Endothelial cell of umbilical vein (primary cell): ENCODE measurements around the gene LRRC8D. TPM values are rescaled to one million over a fixed set of nuclear protein-coding genes. Genes with fewer than 3 reads are reported as not detected.

Experiments
- BruUV-seq: library from RNA; stranded (reverse); fragments of 400-500 nt; replicated peaks from 2 replicates; lab custom pipeline; 2021; lab: Mats Ljungman, UMichigan
- CTCF ChIA-PET: fragments of 300-600, 350-600 bp; sonication (Branson Sonifier 250); formaldehyde crosslinking; loops from one replicate; lab custom pipeline; 2021; ENCODE audit warnings: antibody characterized with exemption, inconsistent platforms; lab: Charles Lee
- POLR2A ChIA-PET: fragments of 300-600, 350-600 bp; sonication (Branson Sonifier 250); formaldehyde crosslinking; loops from one replicate; lab custom pipeline; 2021; ENCODE audit warnings: antibody characterized with exemption, inconsistent platforms; lab: Charles Lee
- DNase-seq: peaks from one replicate; pipeline ENCODE4 v3.0.0-alpha.2; 2011; ENCODE audit warnings: low read depth, low spot score
- FAIRE-seq: peaks from 2 replicates; lab custom pipeline; 2011; peaks lifted over from hg19 to GRCh38; lab: Jason Lieb, UNC
- H2AFZ ChIP-seq: 2 replicates; pipeline ENCODE4 v1.6.0; 2012; ENCODE audit warnings: low read depth, low read length, control low read depth, inconsistent platforms
- H3K27ac ChIP-seq: 2 replicates; pipeline ENCODE4 v1.5.1; 2011; ENCODE audit warnings: low read depth, mild to moderate bottlenecking, control low read depth, low read length, moderate library complexity; ENCODE audit not compliant: insufficient read depth
- H3K27me3 ChIP-seq, 2 experiments: 2 replicates each; pipeline versions ENCODE4 v1.6.0 to v1.6.1; 2011; ENCODE audit warnings: low read length in 2 of 2, mixed read lengths in 1 of 2; ENCODE audit not compliant: control insufficient read depth in 2 of 2, insufficient read depth in 2 of 2
- H3K36me3 ChIP-seq, 2 experiments: 2 replicates in 1 of 2; 3 replicates in 1 of 2; pipeline ENCODE4 v1.5.1; 2011; ENCODE audit warnings: low read length in 2 of 2, mild to moderate bottlenecking in 1 of 2, moderate library complexity in 1 of 2; ENCODE audit not compliant: control insufficient read depth in 2 of 2, insufficient read depth in 2 of 2; ENCODE audit errors: extremely low read depth in 1 of 2
- H3K4me1 ChIP-seq: 3 replicates; pipeline ENCODE4 v1.5.1; 2011; ENCODE audit warnings: mild to moderate bottlenecking, low read length; ENCODE audit not compliant: control insufficient read depth, insufficient read depth; ENCODE audit errors: extremely low read depth
- H3K4me2 ChIP-seq: 2 replicates; pipeline ENCODE4 v1.6.1; 2011; ENCODE audit warnings: low read length, control low read depth, mixed read lengths; ENCODE audit not compliant: insufficient read depth
- H3K4me3 ChIP-seq, 3 experiments: fragments of 200-600 bp in 1 of 3; sonication (generic), shearing (Covaris generic) in 1 of 3; replicated peaks in 1 of 3; 2 replicates each; pipeline ENCODE4 v1.5.1; 2011 to 2016; ENCODE audit warnings: control low read depth in 3 of 3, low read length in 3 of 3, mild to moderate bottlenecking in 2 of 3, inconsistent platforms in 1 of 3, low read depth in 1 of 3, moderate library complexity in 1 of 3; ENCODE audit not compliant: insufficient read depth in 1 of 3
- H3K79me2 ChIP-seq: 2 replicates; pipeline ENCODE4 v1.6.0; 2012; ENCODE audit warnings: low read length, inconsistent platforms; ENCODE audit not compliant: control insufficient read depth, insufficient read depth
- H3K9ac ChIP-seq: replicated peaks from 2 replicates; pipeline ENCODE3; 2011; ENCODE audit warnings: low read length, control low read depth; ENCODE audit not compliant: insufficient read depth; ENCODE audit errors: extremely low read depth
- H3K9me1 ChIP-seq: replicated peaks from 3 replicates; pipeline ENCODE4 v1.6.0; 2011; ENCODE audit warnings: mild to moderate bottlenecking, low read length; ENCODE audit not compliant: control insufficient read depth, insufficient read depth; ENCODE audit errors: extremely low read depth
- H3K9me3 ChIP-seq: replicated peaks from 2 replicates; pipeline ENCODE4 v1.5.1; 2012; ENCODE audit warnings: low read length, inconsistent platforms; ENCODE audit not compliant: control insufficient read depth, insufficient read depth
- H4K20me1 ChIP-seq: replicated peaks from 2 replicates; pipeline ENCODE3; 2011; ENCODE audit warnings: mild to moderate bottlenecking, low read length; ENCODE audit not compliant: control insufficient read depth, insufficient read depth; ENCODE audit errors: extremely low read depth
- EZH2 ChIP-seq: IDR thresholded peaks from 2 replicates; pipeline ENCODE4 v1.6.1; 2012; ENCODE audit warnings: borderline replicate concordance, low read depth, mild to moderate bottlenecking, moderate library complexity, low read length, inconsistent platforms; ENCODE audit not compliant: severe bottlenecking
- GATA2 ChIP-seq: IDR thresholded peaks from 2 replicates; pipeline ENCODE4 v1.7.0; 2011; ENCODE audit warnings: low read depth, mild to moderate bottlenecking, moderate library complexity, mixed read lengths, low read length; ENCODE audit not compliant: insufficient read length, insufficient read depth
- JUN ChIP-seq: IDR thresholded peaks from 2 replicates; pipeline ENCODE4 v1.6.1; 2011; ENCODE audit warnings: borderline replicate concordance, low read depth; ENCODE audit not compliant: insufficient read length, insufficient read depth
- MYC ChIP-seq: IDR thresholded peaks from one replicate; pipeline ENCODE4 v1.6.1; 2011; ENCODE audit warnings: mild to moderate bottlenecking, low read depth, low read length
- POLR2AphosphoS5 ChIP-seq: IDR thresholded peaks from 2 replicates; pipeline ENCODE4 v1.6.1; 2012; ENCODE audit warnings: low read depth, mild to moderate bottlenecking, control low read depth, low read length, moderate library complexity; ENCODE audit not compliant: insufficient read depth
- dilution Hi-C: fragments of 300-500 bp; cut with MboI; formaldehyde crosslinking; loops from one replicate; pipeline ENCODE4 v1.15.0; 2019; ENCODE audit warnings: low sequenced_read_pairs; ENCODE audit not compliant: extremely low pct_ligation_motif_present
- intact Hi-C: fragments of 100-400 bp; cut with micrococcal nuclease; formaldehyde crosslinking; loops from one replicate; pipeline ENCODE4 v1.10.0; 2022
- polyA plus RNA-seq, 4 experiments: library from polyadenylated mRNA; depleted of rRNA in 3 of 4; stranded (reverse) in 3 of 4; unstranded in 1 of 4; fragments of >200 nt; gene quantifications; 2 replicates each; pipeline versions ENCODE4 v1.2.1 to v1.2.3, GENCODE V29; 2011 to 2012; ENCODE audit warnings: missing spikeins in 1 of 4
- total RNA-seq: library from RNA; stranded (reverse); gene quantifications from 2 replicates; pipeline ENCODE4 v1.2.3, GENCODE V29; 2021
- TF ChIP-seq, protein P1 (sequence below), 2 donors: IDR thresholded peaks; 1 replicate in 1 of 2; 2 replicates in 1 of 2; pipeline ENCODE4 v1.5.1; 2011; ENCODE audit warnings: low read length in 2 of 2, mild to moderate bottlenecking in 2 of 2, moderate library complexity in 2 of 2, control low read depth in 1 of 2, inconsistent platforms in 1 of 2, low read depth in 1 of 2; ENCODE audit not compliant: insufficient read depth in 1 of 2; ENCODE audit errors: extremely low read depth in 1 of 2

The LRRC8D gene
- total and polyA plus RNA-seq, 2 donors (not counting 3 experiments of a cell fraction or from before 2014, with no cell fraction given) = 31.9 to 37.7 TPM

GRCh38 chr1:89850844-89851415, 30.1 kb downstream of the LRRC8D start:
- Histone ChIP-seq H3K4me2 (no peak overlapping the region), H2AFZ (no peak overlapping the region), H3K9me3 (no peaks in the 10 kb centered on the region), H3K9ac (no peak overlapping the region), H4K20me1 (no peaks in the 10 kb centered on the region), H3K79me2 (peaks cover 36% of the 10 kb centered on the region), H3K27me3 (no peaks in the 10 kb centered on the region), H3K27ac (no peak overlapping the region), H3K4me3 (no peak overlapping the region), H3K36me3 (peaks cover 0 to 4% of the 10 kb centered on the region in 2 experiments), H3K9me1 (no peaks in the 10 kb centered on the region), H3K4me1 (peaks cover 18% of the 10 kb centered on the region)
- CTCF ChIA-PET = interaction anchor here (1.1 kb wide), 1 partner anchor 46 kb away, joined by 4 read pairs; no protein-coding TSS in a partner anchor
- dilution Hi-C loops (no loop called here), intact Hi-C loops (no loop called here)
- no TSS peak for BruUV-seq
- DNase-seq (no peak), FAIRE-seq (no peak)
- POLR2A ChIA-PET = interaction anchor here (0.7 kb wide), 1 partner anchor 137 kb away, joined by 4 read pairs; no protein-coding TSS in a partner anchor
- no peak for TF ChIP-seq EZH2
- TF ChIP-seq, protein P1, sequence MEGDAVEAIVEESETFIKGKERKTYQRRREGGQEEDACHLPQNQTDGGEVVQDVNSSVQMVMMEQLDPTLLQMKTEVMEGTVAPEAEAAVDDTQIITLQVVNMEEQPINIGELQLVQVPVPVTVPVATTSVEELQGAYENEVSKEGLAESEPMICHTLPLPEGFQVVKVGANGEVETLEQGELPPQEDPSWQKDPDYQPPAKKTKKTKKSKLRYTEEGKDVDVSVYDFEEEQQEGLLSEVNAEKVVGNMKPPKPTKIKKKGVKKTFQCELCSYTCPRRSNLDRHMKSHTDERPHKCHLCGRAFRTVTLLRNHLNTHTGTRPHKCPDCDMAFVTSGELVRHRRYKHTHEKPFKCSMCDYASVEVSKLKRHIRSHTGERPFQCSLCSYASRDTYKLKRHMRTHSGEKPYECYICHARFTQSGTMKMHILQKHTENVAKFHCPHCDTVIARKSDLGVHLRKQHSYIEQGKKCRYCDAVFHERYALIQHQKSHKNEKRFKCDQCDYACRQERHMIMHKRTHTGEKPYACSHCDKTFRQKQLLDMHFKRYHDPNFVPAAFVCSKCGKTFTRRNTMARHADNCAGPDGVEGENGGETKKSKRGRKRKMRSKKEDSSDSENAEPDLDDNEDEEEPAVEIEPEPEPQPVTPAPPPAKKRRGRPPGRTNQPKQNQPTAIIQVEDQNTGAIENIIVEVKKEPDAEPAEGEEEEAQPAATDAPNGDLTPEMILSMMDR (IDR thresholded peaks at IDR 0.05; ENCODE audit: extremely low read depth in 1 of 2, insufficient read depth in 1 of 2, low read depth in 1 of 2, low read length in 2 of 2) = no peak
- TF ChIP-seq MYC = no peak
- TF ChIP-seq JUN = no peak
- TF ChIP-seq POLR2AphosphoS5 = no peak
- TF ChIP-seq GATA2 = no peak
